Activated CD8-positive, alpha-beta memory T cell treated with anti-CD3 and anti-CD28 coated beads, Interleukin-2, amount 50 U/mL, for 4 hours (primary cell): ENCODE results near the gene SLC8A1.

Experiments
- DNase-seq: peaks from one replicate; pipeline ENCODE4 v3.0.0-alpha.2; 2020

SLC8A1 gene

DNA sequence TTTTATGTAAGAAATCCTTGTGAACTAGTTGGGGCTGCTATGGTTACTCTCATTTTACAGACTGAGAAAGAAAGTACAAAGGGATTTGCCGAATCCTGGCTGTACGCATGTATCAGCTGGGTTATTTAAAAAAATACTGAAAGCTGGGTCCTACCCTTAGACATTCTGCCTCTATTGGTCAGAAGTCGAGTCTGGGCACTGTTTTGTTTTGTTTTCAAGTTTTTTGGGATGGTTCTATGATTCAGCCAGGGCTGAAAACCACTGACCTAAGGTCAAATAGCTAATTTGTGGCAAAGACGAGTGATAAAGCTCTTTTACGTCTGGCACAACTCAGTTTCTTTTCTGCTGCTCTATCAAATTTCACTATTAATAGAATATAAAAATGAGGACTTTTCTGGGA is 5.9 kb upstream of the SLC8A1 start:
- no peak for DNase-seq

DNA sequence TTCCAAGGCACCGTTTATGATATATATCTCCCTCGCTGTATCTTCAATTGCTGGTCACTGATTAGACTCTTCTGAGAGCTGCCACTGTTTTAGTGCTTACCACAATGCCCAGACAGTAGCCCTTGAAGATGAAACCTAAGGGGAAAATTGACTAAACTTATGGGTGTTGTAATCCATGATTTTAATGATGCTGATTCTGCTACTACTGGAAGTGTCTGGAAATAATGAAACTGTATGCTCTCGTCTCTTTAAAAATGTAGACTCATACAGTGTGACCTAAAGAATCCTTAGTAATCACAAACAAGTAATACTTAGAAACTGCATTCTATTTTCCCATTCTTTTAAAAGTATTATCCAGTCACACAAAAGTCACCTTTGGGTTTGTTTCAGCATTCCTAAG is 5.5 kb upstream of the SLC8A1 start:
- no peak for DNase-seq

DNA sequence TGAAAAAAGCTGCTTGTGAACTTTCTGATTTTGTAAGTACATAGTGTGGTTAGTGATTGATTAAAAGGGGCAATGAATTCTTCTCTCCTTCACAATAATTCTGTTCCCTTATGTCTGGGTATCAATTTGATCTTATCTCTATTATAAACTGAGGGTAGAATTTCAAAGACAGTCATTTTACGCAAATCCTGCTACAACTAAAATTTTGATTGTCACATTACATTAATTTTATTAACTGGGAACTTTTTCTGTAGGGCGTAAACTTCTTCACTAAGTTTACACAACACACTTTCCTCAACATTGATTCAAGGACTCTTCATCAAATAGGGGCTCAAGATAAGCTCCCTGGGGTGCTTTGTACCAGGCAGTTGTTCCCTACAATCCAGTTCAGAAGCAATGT is 5.0 kb upstream of the SLC8A1 start:
- no peak for DNase-seq

DNA sequence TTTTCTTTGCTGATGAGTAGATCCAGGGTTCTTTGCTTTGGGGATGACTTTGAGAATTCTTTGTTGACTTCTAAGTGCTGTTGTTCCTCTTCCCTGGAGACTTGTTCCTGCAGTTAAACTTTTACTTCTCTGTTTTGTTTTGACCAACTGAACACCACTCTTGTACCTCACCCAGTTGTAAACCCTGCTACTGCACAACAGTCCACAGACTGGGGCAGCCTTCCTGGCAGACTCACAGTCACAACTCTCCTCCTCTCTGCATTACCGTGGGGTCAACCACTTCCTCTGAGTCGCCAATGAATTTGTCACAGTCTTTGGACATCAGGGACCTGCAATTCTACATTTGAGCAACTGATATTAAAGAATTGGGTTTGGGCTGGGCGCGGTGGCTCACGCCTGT is 3.8 kb upstream of the SLC8A1 start:
- DNase-seq: no peak

DNA sequence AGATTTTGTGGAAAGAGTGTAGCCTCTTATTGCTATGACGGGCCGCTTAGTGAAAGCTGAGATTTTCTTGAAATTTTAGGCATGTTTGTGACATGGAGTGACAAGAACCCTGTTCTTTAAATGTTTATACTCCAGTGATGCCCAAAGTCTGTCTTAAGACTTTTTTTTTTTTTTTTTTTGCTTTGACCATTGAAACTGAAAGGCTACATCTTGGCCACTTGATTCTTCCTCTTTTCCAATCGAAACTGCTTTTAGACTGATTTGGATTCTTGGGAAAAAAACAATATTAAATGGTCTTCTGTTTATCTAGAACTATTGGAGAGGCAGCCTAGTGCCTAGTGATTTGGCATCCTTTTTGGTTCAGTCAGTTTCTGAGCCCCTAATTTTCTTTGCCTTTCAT is 2.4 kb upstream of the SLC8A1 start:
- no peak for DNase-seq

DNA sequence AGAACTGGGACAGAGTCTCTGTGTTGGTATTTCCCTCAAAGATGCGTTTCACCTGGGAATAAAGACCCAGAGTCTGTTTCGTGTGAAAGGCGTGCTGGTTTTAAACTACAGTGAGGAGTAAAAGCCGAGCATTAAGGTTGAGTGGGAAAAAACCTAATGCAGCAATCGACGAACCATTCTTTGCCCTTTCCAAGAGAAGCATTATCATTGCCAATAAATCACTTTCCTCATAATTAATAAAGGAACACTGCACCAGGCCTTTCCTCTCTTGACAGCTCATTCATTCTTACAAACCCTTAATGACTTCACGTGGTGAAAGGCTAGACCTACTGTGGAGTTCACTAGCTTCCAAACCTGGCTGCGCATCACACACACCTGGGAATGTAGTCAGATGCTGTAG is 896 bp upstream of the SLC8A1 start:
- DNase-seq: no peak

DNA sequence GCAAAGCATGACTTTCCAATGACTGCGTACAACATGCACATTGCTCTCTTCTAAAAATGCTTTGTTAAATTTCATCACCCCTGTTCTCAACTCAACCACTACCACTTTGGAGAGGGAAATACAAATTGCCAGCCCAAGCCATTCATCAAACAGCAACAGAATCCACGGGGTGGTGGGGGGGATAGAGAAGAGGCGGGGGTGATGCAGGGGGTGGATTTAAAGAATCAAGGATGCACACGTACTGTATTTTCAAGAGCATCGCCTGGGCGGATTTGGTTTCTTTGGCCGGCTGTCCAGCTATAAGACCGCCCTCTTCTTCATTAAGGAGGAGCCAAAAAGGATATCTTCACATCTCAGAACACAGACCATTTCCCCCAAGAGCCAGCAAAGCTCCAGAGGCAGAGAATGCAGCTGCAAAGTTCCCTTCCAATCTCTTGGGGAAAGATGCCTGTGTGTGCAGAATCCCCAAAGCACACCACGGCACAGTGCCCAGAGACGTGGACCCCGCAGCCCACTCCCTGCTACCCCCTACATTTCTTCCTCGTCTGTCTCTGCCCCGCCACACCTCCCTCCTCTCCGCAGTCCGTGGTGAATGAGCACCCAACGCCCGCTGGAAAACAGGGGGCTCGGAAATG is 977 bp downstream of the SLC8A1 start:
- DNase-seq: no peak

DNA sequence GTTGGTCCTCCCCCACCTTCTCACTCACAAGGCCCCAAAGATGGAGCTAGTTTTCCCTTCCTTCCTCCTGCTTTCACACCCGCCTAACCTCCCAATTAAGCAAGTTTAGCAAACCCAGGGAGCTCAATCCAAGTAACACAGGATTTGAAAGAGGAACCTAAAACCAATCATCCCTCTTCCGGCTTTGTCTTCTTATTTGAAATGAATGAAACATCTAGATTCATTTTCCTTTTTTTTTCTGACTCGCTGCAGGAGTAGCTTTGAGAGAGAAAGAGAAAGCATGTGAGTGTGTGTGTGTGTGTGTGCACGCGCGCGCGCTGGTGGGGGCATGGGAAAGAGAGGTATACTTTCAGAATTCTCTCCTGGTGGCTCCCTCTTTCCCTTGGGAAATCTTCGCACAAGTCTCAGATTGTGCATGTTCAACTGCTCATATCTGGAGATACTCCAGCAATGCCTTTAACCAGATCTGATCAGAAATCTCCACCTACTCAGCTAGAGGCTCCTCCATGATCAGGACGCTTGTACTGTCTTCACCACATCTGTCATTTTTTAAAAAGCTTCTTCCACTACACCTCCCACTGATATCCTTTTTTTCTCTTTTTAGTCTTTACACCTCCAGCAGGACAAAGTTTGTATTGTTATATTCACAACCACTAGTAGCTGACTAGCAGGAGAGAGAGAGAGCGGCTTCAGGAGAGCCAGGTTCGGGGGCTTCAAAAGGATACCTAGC is 1.7 kb downstream of the SLC8A1 start:
- no peak for DNase-seq

DNA sequence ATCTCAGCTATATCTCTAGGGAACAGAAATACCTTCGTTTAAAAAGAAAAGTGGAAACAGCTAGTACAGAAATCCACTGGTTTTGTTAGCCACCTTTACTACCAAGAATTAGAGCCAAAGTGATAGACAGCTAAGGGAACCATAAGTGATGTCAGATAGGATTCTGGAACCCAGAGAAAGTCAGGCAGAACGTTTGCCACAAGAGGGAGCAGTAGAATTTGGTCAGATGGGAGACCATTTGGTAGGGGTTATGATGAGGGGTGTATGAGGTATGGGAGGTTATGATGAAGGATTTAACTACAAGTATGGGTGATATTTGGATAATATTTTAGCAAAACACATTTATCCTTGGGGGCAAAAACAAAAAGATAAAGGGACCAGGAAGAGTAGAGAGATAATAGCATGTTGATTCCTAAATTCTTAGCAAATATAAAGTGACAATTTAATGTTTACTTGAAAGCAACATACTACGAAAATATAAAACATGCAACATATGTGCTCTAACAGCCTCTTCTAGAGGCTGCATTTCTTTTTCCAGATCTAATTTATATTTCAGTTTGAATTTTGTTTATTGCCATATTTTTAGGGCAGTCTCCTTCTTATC is 3.3 kb downstream of the SLC8A1 start:
- no peak for DNase-seq

DNA sequence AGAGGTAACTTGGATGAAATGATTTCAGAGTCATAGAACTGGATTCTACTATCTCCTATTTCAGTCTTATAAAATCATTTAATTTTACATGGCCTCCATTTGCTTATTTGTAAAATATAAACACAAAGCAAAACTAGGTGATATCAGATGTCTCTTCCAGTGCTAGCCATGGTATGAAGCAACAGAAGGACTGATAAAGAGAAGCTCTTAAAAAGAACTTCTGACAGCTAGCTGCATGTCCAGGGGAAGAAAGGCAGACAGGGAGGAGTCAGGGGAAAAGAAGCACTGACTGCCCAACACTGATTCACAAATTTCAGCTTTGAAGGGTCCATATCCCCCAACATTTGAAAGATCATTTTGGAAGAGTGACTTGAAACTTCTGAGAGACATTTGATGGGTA is 6.4 kb downstream of the SLC8A1 start:
- DNase-seq: no peak

DNA sequence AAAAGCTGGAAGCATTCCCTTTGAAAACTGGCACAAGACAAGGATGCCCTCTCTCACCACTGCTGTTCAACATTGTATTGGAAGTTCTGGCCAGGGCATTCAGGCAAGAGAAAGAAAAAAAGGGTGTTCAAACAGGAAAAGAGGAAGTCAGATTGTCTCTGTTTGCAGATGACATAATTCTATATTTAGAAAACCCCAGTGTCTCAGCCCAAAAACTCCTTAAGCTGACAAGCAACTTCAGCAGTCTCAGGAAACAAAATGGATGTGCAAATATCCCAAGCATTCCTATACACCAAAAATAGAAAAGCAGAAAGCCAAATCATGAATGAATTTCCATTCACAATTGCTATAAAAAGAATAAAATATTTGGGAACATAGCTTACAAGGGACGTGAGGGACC is 11.1 kb downstream of the SLC8A1 start:
- no peak for DNase-seq

DNA sequence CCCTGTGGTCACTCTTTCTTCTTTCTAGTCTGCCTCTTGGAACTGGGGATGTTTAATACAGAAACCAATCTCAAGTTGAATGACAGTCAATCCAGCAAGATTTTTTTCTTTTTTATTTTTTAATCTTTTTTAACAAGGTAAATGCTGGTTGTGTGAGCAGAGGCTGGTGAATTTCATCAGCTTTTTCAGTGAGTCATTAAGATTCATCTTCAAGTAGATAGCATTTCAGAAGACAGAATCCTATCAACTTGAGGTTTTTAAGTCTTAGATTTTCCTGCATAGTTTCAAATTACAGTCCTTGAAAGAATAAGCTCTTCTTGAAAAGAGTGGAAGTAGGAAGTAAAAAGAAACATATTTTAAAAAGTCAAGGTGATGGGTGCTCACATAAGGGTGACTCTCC is 12.4 kb downstream of the SLC8A1 start:
- no peak for DNase-seq

DNA sequence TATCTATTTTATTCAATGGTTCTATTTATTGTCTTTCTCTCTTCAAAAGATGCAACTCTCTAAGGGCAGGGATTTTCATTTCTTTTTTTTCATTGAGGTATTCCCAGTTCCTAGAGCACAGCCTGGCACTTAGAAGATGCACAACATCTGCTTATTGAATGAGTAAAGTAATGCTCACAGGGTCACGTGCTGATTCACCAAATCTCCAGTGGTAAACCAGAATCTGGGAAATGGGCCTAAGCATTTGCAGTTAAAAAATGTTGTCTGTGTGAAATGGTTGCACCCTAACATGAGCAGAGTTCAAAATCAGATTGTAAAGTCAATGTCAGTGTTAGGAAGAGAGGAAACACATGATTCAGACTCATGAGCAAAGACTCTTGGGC is 15.8 kb downstream of the SLC8A1 start:
- no peak for DNase-seq

DNA sequence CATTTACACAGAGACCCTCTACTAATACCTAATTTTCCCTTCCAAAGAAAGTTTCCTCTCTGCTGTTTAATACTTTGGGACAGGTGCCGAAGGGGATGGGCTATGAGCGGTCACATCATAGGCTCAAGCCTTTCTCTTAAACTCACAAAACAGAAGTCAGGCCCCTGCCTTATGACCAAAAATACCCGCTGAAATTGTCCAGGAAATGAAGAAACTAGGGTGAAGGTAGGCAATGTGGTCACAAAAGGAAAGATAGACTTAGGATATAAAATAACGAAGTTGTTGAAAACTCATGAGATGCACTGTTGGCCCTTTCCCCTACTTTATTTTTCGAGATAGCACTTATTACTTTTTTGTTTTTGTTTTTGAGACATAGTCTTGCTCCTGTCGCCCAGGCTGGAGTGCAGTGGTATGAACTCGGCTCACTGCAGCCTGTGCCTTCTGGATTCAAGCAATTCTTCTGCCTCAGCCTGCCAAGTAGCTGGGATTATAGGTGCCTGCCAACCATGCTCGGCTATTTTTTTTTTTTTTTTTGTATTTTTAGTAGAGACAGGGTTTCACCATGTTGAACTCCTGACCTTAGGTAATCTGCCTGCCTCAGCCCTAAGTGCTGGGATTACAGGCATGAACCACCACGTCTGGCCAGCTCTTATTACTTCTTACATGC is 16.3 kb downstream of the SLC8A1 start:
- no peak for DNase-seq

DNA sequence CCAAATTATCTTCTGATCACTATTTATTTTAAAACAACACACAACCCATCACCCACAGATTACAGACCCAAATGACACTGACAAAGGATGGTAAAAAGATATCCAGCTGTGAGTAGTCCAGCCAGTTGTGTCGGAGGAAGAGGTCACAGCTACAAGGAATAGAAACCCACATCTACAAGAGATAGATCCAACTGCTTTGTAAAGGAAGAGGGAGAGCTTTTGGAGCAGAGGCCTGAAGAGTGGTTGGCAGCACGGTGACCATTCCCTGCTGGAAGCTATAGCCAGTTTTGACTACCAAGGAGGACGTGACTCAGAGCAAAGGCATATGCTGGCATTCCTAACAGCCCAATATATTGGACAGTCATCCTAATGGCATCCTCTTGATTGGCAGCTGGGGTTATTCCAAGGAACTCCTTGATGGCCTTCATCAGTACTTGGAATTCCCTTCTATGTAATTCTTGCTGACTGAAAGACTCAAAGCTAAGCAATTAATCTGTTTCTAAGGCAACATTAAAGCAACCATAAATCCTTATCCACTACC is 17.1 kb downstream of the SLC8A1 start:
- no peak for DNase-seq

DNA sequence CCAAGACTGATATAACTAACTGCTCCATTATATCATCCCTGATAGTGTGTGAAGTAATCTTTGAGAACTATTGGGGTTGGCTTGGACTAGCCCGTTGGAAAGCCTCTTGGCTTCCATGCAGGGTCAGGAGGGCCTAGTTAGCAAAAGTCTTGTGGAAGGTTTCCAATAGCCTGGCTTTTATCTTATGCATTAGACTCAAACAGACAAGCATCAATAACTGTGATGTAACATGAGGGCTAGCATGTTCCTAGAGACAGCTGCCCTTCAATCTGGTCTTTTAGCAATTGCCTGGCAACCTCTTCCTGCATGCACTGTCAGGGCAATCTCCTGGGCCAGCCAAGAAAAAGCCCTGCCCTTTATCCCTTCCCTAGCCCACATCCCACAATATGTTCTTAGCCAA is 18.2 kb downstream of the SLC8A1 start:
- DNase-seq: no peak

DNA sequence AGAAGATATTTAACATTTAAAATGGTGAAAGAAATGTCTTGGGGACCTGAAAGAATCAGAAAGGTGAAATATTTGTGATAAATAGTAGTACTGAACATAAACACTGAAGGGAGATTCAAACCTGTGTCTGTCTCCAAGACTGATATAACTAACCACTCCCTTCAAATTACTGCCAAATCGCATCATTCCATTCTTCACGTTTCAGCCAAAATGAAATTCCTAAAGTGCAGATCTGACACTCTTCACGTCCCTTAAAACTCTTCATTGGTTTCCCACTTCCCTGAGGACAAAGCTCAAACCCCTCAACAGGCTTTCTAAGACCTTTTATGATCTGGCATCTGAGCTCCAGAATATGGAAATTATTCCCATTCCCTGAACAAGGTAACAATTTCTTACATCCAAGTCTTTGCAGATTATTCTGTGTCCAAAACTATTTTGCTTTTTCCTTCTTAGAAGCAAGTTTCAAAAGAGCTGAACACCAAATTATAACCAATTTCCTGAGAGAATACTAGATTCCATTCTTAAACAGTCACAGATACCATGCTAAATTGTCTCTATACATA is 18.9 kb downstream of the SLC8A1 start:
- no peak for DNase-seq

DNA sequence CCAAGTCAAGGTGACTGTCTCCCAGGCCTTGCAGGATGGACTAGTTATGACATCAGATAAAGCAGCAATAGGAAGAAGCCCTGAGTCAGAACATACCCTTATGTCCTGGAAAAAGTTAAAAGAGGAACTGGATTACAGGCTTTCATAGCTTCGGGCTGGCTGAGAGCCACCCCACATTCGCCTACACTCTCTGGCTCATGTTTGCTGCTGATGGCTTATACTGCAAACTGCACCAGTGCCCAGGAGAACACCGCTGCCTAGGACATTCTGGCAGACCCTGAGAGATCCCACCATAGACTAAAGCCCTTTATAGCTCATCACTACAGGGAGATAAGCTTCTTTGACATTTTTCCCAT is 20.3 kb downstream of the SLC8A1 start:
- DNase-seq: no peak

DNA sequence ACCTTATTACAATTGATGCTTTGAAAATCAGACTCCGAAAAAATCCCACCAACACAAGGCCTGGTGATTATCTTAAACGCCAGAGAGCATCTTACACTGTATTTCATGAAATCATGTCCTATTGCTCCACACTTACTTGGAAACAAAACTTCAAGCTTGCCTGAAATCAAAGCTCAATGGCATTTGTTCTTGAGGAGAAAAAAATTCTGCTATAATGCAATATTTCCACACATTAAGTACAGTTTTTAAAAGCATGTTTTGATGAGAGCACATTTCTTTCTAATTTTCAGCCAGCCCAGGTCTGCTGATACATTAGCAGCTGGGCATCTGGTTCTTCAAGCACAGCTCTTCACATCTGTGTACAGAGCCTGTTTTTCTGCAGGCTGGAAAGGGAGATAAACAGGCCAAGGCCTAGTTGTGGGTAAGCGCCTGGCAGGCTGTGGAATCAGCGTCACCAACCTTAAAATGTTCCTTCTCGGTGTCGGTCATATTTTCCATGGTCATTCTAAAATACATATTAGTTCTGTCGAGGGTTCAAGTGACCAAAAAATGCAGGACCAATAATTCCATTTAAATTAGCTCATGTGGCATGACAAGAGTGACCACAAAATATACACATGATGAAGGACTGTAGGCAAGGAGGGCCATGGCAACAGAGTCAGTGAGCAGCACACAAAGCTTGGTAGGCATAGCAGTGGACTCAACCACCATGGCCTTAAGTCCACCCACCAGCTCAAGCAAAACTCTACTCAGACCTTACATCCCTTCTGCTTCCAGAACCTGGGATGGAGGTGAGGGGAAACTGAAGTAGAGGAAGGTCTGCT is 20.9 kb downstream of the SLC8A1 start:
- DNase-seq: no peak

DNA sequence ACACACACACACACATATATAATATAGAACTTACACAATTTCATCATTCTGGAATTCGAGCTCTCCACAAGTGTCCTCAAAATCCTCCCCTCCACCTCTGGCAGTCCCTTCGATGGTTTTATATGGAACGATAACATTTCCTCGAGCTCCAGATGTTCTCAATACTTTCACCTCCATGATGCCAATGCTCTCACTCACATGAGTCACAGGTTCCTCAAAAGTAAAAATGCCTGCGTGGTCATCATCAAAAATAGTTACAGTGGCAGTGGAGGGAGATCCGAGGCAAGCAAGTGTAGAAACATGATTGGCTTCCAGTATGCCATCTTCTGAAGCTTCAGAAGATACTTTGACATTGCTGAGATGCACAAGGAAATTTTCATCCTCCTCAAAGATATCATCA is 23.5 kb downstream of the SLC8A1 start:
- DNase-seq: no peak

DNA sequence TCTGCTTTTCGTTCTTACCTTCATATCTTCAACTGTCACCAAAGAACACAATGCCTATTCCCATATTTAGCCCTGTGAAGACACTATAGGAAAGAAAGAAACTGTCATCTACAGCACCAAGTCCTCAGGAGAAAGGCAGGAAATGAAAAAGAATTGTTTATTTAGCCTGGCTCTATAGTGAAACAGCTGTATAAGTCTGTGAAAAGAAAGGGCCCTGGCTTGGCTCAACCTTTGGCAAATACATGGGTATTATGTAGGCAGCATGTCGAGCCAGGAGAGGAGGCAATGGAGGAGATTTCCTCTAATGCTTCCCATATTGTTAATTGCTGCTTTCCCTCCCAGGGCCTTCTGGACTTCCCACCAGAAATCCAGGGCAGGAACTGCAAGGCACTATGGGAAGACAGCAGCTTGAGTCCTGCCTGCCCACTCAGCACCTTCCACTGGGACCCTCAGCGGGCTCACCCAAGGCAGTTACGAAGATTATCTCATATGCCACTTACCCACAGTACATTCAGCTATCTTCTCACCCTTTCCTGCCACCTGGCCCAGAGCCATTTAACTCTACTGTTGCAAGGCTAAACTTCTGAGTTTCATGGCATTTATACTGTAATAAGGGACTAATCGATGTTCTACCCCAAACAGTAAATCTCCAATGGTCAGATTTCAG is 30.1 kb downstream of the SLC8A1 start:
- DNase-seq: no peak

DNA sequence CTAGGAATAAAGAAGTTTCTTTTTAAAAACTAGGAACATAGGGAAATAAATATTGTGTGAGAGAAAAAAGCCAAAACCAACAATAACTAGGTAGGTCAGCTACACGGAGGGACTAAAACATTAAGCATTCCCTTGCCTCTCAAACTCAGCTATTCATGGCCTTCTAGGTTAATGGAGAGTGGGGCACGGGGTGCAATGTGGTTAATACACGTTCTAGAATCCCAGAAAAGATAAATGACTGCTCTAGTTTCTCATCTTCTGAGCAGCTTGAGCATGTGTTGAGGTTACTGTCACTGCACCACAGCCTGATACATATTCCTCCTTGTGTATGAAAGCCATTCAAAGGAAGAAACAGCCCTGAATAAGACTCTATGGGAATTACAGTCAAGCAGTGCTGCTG is 31.4 kb downstream of the SLC8A1 start:
- DNase-seq: no peak
